Lower lobe of right lung (tissue), 2 donors: ENCODE measurements around the gene ADAMTS13. TPM values are rescaled to one million over a fixed set of nuclear protein-coding genes. Genes with fewer than 3 reads are reported as not detected.

Source experiments
- ATAC-seq, 2 donors: fragments of 200-7000 bp; cut with Tn5 transposase; one replicate each; pipeline ENCODE4 v1.9.1; 2020 to 2022; ENCODE audit warnings: mild to moderate bottlenecking in 2 of 2, moderate library complexity in 2 of 2
- DNase-seq: peaks from one replicate; pipeline ENCODE4 v3.0.0-alpha.2; 2020
- H3K27ac ChIP-seq: fragments of 200-600 bp; one replicate; pipeline ENCODE4 v1.8.0; 2022
- H3K27me3 ChIP-seq: fragments of 200-600 bp; one replicate; pipeline ENCODE4 v1.8.0; 2022; ENCODE audit warnings: low read depth
- H3K36me3 ChIP-seq: fragments of 200-600 bp; one replicate; pipeline ENCODE4 v1.8.0; 2022; ENCODE audit warnings: mild to moderate bottlenecking
- H3K4me1 ChIP-seq: fragments of 200-600 bp; one replicate; pipeline ENCODE4 v1.8.0; 2022
- H3K4me3 ChIP-seq: fragments of 200-600 bp; one replicate; pipeline ENCODE4 v1.8.0; 2022; ENCODE audit warnings: mild to moderate bottlenecking
- H3K9me3 ChIP-seq: fragments of 200-600 bp; one replicate; pipeline ENCODE4 v1.8.0; 2022
- intact Hi-C: fragments of 100-400 bp; cut with DNase I; formaldehyde crosslinking; loops from one replicate; pipeline ENCODE4 v1.11.0; 2022
- total RNA-seq: library from RNA; stranded (reverse); fragmentation: NEBNext Ultra II Directional; extraction: Animal tissue kit (Norgen Biotek cat#: 25700); gene quantifications from one replicate; pipeline ENCODE4 v1.2.1, GENCODE V29; 2021
- TF ChIP-seq, protein P1 (sequence below): fragments of 200-600 bp; IDR thresholded peaks from one replicate; pipeline ENCODE4 v1.8.0; 2022; ENCODE audit warnings: antibody characterized with exemption, mild to moderate bottlenecking
- donor health status: DM: no; HTN: yes; CAD: no; lungs with severe emphysema.

Gene ADAMTS13
- total RNA-seq, 1 donor from 2014 or later: 1.9 TPM

DNA sequence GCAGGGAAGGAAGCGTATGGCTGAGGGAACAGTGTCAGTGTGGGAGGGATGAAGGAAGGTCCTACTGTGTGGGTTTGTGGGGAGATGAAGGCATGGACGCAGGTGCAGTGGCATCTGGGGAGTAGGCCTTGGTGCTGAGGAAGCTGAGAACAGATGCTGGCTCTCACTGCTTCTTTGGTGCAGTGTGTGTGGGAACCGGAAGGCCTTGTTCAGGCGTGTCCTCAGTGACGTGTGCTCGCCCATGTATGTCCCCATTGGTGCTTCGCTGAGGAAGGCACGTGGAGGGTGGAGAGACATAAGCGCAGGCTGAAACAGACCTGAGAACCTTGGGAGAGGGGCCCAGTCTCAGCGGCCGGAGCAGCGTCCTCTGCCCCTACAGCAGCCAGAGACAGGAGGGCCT lies 18.7 kb downstream of the ADAMTS13 start:
- intact Hi-C loops: no loop called here
- H3K36me3 ChIP-seq: no peaks in the 10 kb centered on the region
- H3K4me3 ChIP-seq: no peak overlapping the region
- H3K4me1 ChIP-seq: no peaks in the 10 kb centered on the region
- TF ChIP-seq, protein P1, sequence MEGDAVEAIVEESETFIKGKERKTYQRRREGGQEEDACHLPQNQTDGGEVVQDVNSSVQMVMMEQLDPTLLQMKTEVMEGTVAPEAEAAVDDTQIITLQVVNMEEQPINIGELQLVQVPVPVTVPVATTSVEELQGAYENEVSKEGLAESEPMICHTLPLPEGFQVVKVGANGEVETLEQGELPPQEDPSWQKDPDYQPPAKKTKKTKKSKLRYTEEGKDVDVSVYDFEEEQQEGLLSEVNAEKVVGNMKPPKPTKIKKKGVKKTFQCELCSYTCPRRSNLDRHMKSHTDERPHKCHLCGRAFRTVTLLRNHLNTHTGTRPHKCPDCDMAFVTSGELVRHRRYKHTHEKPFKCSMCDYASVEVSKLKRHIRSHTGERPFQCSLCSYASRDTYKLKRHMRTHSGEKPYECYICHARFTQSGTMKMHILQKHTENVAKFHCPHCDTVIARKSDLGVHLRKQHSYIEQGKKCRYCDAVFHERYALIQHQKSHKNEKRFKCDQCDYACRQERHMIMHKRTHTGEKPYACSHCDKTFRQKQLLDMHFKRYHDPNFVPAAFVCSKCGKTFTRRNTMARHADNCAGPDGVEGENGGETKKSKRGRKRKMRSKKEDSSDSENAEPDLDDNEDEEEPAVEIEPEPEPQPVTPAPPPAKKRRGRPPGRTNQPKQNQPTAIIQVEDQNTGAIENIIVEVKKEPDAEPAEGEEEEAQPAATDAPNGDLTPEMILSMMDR: no peak
- H3K27ac ChIP-seq: no peak overlapping the region
- no peaks in the 10 kb centered on the region for H3K9me3 ChIP-seq
- H3K27me3 ChIP-seq: no peaks in the 10 kb centered on the region
- no peak for ATAC-seq
- DNase-seq: no peak

DNA sequence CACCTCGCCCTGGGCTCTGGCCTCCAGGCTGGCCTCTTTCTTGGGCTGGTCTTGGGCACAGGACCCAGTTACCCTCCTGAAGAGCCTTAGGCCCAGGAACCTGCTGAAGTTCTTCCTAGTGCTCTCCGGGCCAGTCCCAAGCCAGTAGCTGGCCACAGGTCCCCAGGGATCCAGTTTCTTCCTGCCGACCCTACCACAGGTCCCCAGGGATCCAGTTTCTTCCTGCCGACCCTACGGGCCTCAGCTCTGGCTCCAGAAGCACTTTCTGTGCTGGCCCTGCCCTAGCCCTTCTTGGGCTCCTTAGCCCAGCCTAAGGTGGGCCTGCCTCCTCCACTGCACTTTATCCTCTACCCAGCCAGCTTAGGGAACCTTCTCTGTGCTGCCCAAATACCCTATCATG lies 19.4 kb downstream of the ADAMTS13 start:
- intact Hi-C loops: no loop called here

DNA sequence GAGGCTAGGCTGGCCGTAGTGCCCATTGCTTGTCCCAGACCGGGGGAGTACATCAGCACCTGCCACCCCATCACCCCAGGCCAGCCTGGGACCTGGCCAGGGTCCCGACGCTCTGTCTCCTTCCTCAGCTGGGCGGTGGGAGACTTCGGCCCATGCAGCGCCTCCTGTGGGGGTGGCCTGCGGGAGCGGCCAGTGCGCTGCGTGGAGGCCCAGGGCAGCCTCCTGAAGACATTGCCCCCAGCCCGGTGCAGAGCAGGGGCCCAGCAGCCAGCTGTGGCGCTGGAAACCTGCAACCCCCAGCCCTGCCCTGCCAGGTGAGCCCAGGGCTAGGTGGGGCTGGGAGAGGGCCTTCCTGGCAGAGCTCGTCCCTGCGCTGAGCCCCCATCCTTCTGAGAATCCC lies 21.1 kb downstream of the ADAMTS13 start:
- TF ChIP-seq, protein P1: no peak
- H3K27me3 ChIP-seq: no peaks in the 10 kb centered on the region
- no peaks in the 10 kb centered on the region for H3K4me1 ChIP-seq
- H3K9me3 ChIP-seq: no peaks in the 10 kb centered on the region
- intact Hi-C loops: no loop called here
- ATAC-seq (no peak), DNase-seq (no peak)
- H3K36me3 ChIP-seq: no peaks in the 10 kb centered on the region
- H3K4me3 ChIP-seq: no peak overlapping the region
- no peak overlapping the region for H3K27ac ChIP-seq

More for the DNA sequence above, 19.4 kb downstream of the ADAMTS13 start:
- TF ChIP-seq, protein P1: no peak
- Histone ChIP-seq H3K27ac (no peak overlapping the region), H3K4me3 (no peak overlapping the region), H3K27me3 (no peaks in the 10 kb centered on the region), H3K9me3 (no peaks in the 10 kb centered on the region), H3K4me1 (no peaks in the 10 kb centered on the region), H3K36me3 (no peaks in the 10 kb centered on the region)
- ATAC-seq (no peak), DNase-seq (no peak)

- H3K27me3 ChIP-seq: no peaks in the 10 kb centered on the region
- no peak overlapping the region for H3K4me3 ChIP-seq
- no peaks in the 10 kb centered on the region for H3K36me3 ChIP-seq
- H3K9me3 ChIP-seq: no peaks in the 10 kb centered on the region
- DNase-seq (no peak), ATAC-seq (no peak)
- H3K27ac ChIP-seq: no peak overlapping the region
- no peaks in the 10 kb centered on the region for H3K4me1 ChIP-seq
- intact Hi-C loops: no loop called here
- TF ChIP-seq, protein P1: no peak
These were observed 21.8 kb downstream of the ADAMTS13 start for GRCh38 chr9:133443982-133444381.

- no peaks in the 10 kb centered on the region for H3K27me3 ChIP-seq
- no peak for DNase-seq
- TF ChIP-seq, protein P1: no peak
- no peaks in the 10 kb centered on the region for H3K36me3 ChIP-seq
- no peaks in the 10 kb centered on the region for H3K4me1 ChIP-seq
- no peak overlapping the region for H3K4me3 ChIP-seq
- intact Hi-C loops: no loop called here
- no peaks in the 10 kb centered on the region for H3K9me3 ChIP-seq
- H3K27ac ChIP-seq: no peak overlapping the region
- no peak for ATAC-seq
These were observed 23.3 kb downstream of the ADAMTS13 start for GRCh38 chr9:133445293-133445969.
